ENCODE measurements around the gene NYAP2. TPM values are rescaled to one million over a fixed set of nuclear protein-coding genes. Genes with fewer than 3 reads are reported as not detected.
A peak's percentile ranks its signal among the peaks of the same experiment; 100 is the strongest.

Gene NYAP2
- total and polyA plus RNA-seq, 8 donors, result 0.03 to 0.31 (median 0.07) TPM; not detected in 1

DNA sequence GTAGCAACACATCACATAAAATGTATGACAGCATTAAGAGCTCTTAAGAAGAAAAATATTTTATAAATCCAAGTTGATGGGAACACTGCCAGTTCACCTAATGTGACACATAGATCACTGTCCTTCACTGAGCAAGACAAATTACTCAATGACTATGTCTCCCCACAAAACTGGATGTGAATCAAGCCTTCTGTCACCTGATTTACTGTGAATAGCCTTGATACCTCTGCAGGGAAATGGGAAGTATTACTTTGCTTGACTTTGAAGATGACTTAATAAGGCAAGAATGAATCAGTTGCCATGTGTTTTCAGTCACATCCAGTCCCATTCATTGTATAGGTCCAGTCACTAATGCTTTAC, 94.6 kb downstream of the NYAP2 start:
- no peak overlapping the region for H3K4me3 ChIP-seq
- TF ChIP-seq CTCF (IDR thresholded peaks at IDR 0.05), result no peak
- H3K4me1 ChIP-seq, result peaks cover 0 to 5% (median 0%) of the 10 kb centered on the region in 3 donors
- no peaks in the 10 kb centered on the region for H3K27me3 ChIP-seq
- ATAC-seq (peak in 2 of 4 donors; percentile 65 to 81), DNase-seq (no peak), FAIRE-seq (no peak)
- no peak overlapping the region for H3K27ac ChIP-seq
- H3K9me3 ChIP-seq, result no peaks in the 10 kb centered on the region
- intact Hi-C loops (cut with DNase I), result no loop called here
- no peaks in the 10 kb centered on the region for H3K36me3 ChIP-seq

GRCh38 chr2:225495706-225496105, 96.2 kb downstream of the NYAP2 start:
- no peaks in the 10 kb centered on the region for H3K36me3 ChIP-seq
- no peak overlapping the region for H3K4me3 ChIP-seq
- H3K27ac ChIP-seq, result no peak overlapping the region
- no peaks in the 10 kb centered on the region for H3K9me3 ChIP-seq
- intact Hi-C loops (cut with DNase I), result no loop called here
- no peak for DNase-seq
- 94 to 95% methylated on average over 4 of the region's 4 CpGs for WGBS, 2 donors
- no peak for TF ChIP-seq CTCF (IDR thresholded peaks at IDR 0.05)
- FAIRE-seq, result no peak
- no peaks in the 10 kb centered on the region for H3K27me3 ChIP-seq
- peaks cover 0 to 5% (median 0%) of the 10 kb centered on the region in 3 donors for H3K4me1 ChIP-seq
- no peak for ATAC-seq

DNA sequence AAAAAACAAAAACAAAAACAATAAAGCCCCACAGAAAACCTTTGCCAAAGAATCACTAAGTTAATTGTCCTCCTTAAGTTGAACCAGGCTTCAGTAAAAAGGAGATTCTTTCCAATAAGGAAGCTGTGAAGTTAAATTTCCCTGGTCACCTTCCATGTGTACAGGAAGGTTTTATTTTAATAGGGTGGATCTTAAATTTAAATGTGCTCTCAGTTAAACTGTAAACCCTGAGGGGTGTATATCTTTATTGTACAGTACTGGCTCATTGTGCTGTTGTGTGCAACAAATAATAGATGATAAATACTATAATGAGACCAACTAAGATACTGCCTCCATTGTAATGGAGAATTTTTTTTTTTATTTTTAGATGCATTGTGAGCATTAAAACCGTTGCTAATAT, 97.1 kb downstream of the NYAP2 start:
- H3K4me3 ChIP-seq, result no peak overlapping the region
- H3K36me3 ChIP-seq, result no peaks in the 10 kb centered on the region
- DNase-seq (no peak), ATAC-seq (no peak), FAIRE-seq (no peak)
- TF ChIP-seq CTCF (IDR thresholded peaks at IDR 0.05), result no peak
- WGBS, 2 donors, result 69 to 88% methylated on average over 1 of the region's 1 CpG
- no peaks in the 10 kb centered on the region for H3K9me3 ChIP-seq
- intact Hi-C loops (cut with DNase I), result no loop called here
- H3K4me1 ChIP-seq, result peaks cover 0 to 5% (median 0%) of the 10 kb centered on the region in 3 donors
- H3K27ac ChIP-seq, result no peak overlapping the region
- no peaks in the 10 kb centered on the region for H3K27me3 ChIP-seq

DNA sequence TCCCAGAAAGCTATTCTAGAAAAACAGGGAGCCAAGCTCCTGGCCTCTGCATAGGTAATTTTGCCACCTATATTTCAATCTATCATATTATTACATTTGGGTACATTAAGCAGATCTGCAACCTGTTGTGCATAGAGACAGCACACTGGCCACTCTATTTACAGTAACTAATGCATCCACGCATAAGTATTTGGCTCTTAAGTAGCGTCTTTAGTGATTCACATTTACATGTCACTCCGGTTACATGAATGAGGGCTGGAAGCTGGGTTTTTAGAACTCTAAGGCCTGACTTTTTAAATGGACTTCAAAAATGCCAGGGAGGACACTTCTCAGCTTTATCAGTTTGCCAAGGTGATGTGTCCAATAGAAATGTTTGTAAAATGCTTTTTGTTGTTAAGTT, 97.7 kb downstream of the NYAP2 start:
- no peaks in the 10 kb centered on the region for H3K36me3 ChIP-seq
- H3K27me3 ChIP-seq, result no peaks in the 10 kb centered on the region
- H3K9me3 ChIP-seq, result no peaks in the 10 kb centered on the region
- no peak for DNase-seq
- peaks cover 0 to 5% (median 0%) of the 10 kb centered on the region in 3 donors for H3K4me1 ChIP-seq
- 89 to 90% methylated on average over 3 of the region's 3 CpGs for WGBS, 2 donors
- no peak for FAIRE-seq
- ATAC-seq, result no peak
- H3K27ac ChIP-seq, result no peak overlapping the region
- no peak for TF ChIP-seq CTCF (IDR thresholded peaks at IDR 0.05)
- intact Hi-C loops (cut with DNase I), result no loop called here
- no peak overlapping the region for H3K4me3 ChIP-seq

DNA sequence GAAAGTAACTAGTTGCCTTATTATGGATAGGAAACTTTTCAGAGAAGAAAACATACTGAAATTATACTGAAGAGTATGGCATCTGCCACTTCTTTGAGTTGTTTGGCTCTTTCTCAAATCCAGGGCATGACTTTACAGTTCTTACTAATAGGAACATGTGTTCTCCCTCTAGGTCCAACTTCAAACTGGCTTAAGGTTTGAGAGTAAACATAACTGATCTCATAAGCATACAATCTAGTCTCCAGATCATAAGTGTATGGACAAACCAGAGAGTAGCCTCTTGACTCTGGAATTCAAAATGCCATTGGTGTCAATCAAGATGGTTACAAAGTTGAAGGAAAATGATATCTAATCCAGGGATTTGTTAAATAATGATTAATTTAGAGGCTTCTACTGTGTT, 101.5 kb downstream of the NYAP2 start:
- no peak for TF ChIP-seq CTCF (IDR thresholded peaks at IDR 0.05)
- Histone ChIP-seq H3K9me3 (no peaks in the 10 kb centered on the region), H3K4me3 (no peak overlapping the region), H3K27ac (no peak overlapping the region), H3K4me1 (no peaks in the 10 kb centered on the region), H3K36me3 (no peaks in the 10 kb centered on the region), H3K27me3 (no peaks in the 10 kb centered on the region)
- FAIRE-seq (no peak), DNase-seq (no peak), ATAC-seq (no peak)
- intact Hi-C loops (cut with DNase I), result no loop called here

Measured in pancreas (tissue), 10 donors.